Activated B cell treated with CpG ODN at 0.5 μM for 24 hours (primary cell): ENCODE measurements around the gene PPID. TPM values are rescaled to one million over a fixed set of nuclear protein-coding genes. Genes with fewer than 3 reads are reported as not detected.

ENCODE experiments used
- ATAC-seq: fragments of 200-7000 bp; cut with Tn5 transposase; one replicate; pipeline ENCODE4 v1.10.0; 2021; ENCODE audit warnings: low read depth, mild to moderate bottlenecking, moderate library complexity
- CTCF ChIA-PET: fragments of 350-600 bp; sonication (Branson Sonifier 250); formaldehyde crosslinking; loops from one replicate; lab custom pipeline; 2021; ENCODE audit warnings: antibody characterized with exemption; lab: Charles Lee
- POLR2A ChIA-PET: fragments of 350-600 bp; sonication (Branson Sonifier 250); formaldehyde crosslinking; loops from one replicate; lab custom pipeline; 2021; ENCODE audit warnings: antibody characterized with exemption; lab: Charles Lee
- DNase-seq: peaks from one replicate; pipeline ENCODE4 v3.0.0; 2022
- H3K27ac Mint-ChIP-seq: one replicate; pipeline ENCODE4 v1.8.0; 2020; ENCODE audit warnings: mixed read lengths
- H3K27me3 Mint-ChIP-seq: one replicate; pipeline ENCODE4 v1.8.0; 2021; ENCODE audit warnings: mixed read lengths
- H3K36me3 Mint-ChIP-seq: one replicate; pipeline ENCODE4 v1.8.0; 2021; ENCODE audit warnings: low read depth, mixed read lengths
- H3K4me1 Mint-ChIP-seq: one replicate; pipeline ENCODE4 v1.8.0; 2021; ENCODE audit warnings: mixed read lengths
- H3K4me3 Mint-ChIP-seq: one replicate; pipeline ENCODE4 v1.8.0; 2020; ENCODE audit warnings: mild to moderate bottlenecking, mixed read lengths
- H3K9me3 Mint-ChIP-seq: one replicate; pipeline ENCODE4 v1.8.0; 2020; ENCODE audit warnings: mixed read lengths
- intact Hi-C: fragments of 100-400 bp; cut with micrococcal nuclease; formaldehyde crosslinking; loops from one replicate; pipeline ENCODE4 v1.15.1; 2024
- total RNA-seq: library from RNA; stranded (reverse); gene quantifications from 2 replicates; pipeline ENCODE4 v1.2.3, GENCODE V29; 2022
- TF ChIP-seq, protein P1 (sequence below): fragments of 200-600 bp; IDR thresholded peaks from one replicate; pipeline ENCODE4 v1.8.0; 2022; ENCODE audit warnings: antibody characterized with exemption, mild to moderate bottlenecking

The PPID gene
- 28.5 and 29.8 TPM in 2 replicates for total RNA-seq

DNA sequence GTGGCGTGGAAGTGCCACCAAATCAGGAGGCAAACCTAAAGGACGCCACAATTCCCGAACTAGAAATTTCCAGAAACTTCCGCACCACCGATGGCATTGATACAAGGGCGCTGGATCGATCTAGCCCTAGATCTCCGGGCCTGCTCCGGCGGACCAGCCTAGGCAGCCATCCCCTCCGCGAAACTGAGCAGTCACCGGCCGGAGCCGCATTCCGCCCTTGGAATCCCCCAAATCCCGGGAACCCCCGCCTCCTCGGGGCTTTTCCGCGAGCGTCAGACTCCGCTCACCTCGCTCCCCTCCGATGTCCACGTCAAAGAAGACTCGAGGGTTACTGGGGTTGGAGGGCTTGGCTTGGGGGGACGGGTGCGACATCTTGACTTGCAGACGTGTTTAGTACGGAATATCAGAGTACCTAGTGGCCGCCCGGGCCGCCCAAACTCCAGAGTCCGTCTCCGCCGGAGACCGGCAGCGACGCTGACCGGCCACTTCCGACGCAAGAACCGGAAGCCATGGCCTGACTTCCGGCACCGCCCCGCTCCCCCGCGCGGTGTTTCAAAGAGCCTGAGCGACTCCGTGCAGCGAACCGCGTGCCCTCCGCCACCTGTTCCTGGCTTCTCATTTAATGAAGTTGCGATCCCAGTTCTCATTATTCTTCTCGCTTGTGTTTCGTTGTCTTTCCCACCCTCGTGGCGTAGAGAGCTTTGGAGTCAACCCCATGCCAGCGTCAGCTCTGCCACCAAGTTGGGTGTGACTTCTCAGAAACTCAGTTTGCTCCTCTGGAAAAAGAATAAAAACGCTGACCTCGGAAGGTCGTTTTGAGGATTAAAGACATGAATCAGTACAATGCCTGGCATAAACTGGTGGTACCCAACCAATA lies at the start of gene PPID:
PPID (minus strand) TSS at position 480 of the 877 bp plus-strand sequence; CDS start at position 372, 108 bp downstream.
- peak; percentile 90 for ATAC-seq
- H3K27ac Mint-ChIP-seq, result peak within 1 kb of the TSS; percentile 93
- ChIA-PET CTCF (no interaction called here), POLR2A (interaction anchor here (0.6 to 0.7 kb wide), 2 partner anchors 698 to 733 kb away, joined by 5 to 10 read pairs; no protein-coding TSS in a partner anchor)
- H3K9me3 Mint-ChIP-seq, result no peaks in the 10 kb centered on the region
- H3K36me3 Mint-ChIP-seq, result peaks cover 42% of the 10 kb centered on the region
- TF ChIP-seq, protein P1, sequence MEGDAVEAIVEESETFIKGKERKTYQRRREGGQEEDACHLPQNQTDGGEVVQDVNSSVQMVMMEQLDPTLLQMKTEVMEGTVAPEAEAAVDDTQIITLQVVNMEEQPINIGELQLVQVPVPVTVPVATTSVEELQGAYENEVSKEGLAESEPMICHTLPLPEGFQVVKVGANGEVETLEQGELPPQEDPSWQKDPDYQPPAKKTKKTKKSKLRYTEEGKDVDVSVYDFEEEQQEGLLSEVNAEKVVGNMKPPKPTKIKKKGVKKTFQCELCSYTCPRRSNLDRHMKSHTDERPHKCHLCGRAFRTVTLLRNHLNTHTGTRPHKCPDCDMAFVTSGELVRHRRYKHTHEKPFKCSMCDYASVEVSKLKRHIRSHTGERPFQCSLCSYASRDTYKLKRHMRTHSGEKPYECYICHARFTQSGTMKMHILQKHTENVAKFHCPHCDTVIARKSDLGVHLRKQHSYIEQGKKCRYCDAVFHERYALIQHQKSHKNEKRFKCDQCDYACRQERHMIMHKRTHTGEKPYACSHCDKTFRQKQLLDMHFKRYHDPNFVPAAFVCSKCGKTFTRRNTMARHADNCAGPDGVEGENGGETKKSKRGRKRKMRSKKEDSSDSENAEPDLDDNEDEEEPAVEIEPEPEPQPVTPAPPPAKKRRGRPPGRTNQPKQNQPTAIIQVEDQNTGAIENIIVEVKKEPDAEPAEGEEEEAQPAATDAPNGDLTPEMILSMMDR, result no peak
- intact Hi-C loops, result loop anchor here (1.0 to 2.0 kb wide), 7 partner anchors 14 to 452 kb away; partner anchors contain the start of genes ETFDH, FNIP2 and RAPGEF2
- H3K4me3 Mint-ChIP-seq, result peak within 1 kb of the TSS; percentile 97
- peaks cover 21% of the 10 kb centered on the region for H3K4me1 Mint-ChIP-seq
- peak; percentile 79 for DNase-seq
- H3K27me3 Mint-ChIP-seq, result peaks cover 4% of the 10 kb centered on the region

DNA sequence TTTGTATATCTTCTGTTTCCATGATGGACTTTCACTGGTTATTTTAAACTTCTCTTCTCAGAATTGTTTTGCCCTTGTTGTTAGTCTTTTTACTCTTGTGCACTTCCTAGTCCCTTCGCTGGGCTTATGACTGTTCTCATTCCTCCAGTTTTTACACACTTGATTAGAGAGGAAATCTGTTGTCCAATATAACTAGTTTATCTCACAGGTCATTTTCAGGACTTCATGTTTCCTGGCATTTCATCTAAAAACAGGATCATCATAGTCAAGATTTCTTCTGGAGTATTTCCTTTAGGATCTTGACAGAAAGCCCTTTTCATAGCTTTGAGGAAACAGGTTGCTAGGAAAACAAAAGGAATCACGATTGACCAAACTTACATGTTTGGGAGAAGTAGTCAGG lies 48.6 kb upstream of the PPID start:
- H3K4me1 Mint-ChIP-seq, result peaks cover 8% of the 10 kb centered on the region

DNA sequence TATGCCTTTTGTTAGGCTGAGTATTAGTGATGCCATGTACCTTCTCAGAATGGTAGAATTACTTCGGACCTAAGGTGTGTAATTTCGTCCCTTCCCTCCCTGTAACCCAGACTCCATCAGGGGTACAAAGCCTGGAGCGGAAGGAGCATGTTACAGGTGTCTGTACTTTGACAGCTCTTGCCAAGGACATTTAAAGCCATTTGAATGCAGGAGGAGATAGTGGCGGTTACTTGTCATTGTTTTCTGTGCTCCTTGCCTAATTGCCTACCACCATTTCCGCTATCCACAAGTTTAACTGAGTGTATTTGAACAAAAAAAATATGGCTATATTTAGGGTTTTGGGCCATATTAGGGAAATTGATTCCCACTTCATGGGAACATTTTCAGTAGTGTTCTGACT lies 47.5 kb upstream of the PPID start:
- ChIA-PET POLR2A (no interaction called here), CTCF (no interaction called here)
- TF ChIP-seq, protein P1, result no peak
- no peak overlapping the region for H3K27ac Mint-ChIP-seq
- H3K4me1 Mint-ChIP-seq, result peaks cover 8% of the 10 kb centered on the region
- intact Hi-C loops, result no loop called here
- ATAC-seq, result no peak
- H3K27me3 Mint-ChIP-seq, result peaks cover 71% of the 10 kb centered on the region
- DNase-seq, result no peak
- H3K4me3 Mint-ChIP-seq, result no peak overlapping the region
- peaks cover 3% of the 10 kb centered on the region for H3K9me3 Mint-ChIP-seq
- H3K36me3 Mint-ChIP-seq, result no peaks in the 10 kb centered on the region

More for the DNA sequence above, 48.6 kb upstream of the PPID start:
- ChIA-PET CTCF (no interaction called here), POLR2A (interaction anchor here (0.8 kb wide), 1 partner anchor 37 kb away, joined by 3 read pairs; no protein-coding TSS in a partner anchor)
- H3K27me3 Mint-ChIP-seq, result peaks cover 66% of the 10 kb centered on the region
- H3K27ac Mint-ChIP-seq, result no peak overlapping the region
- TF ChIP-seq, protein P1, result no peak
- intact Hi-C loops, result no loop called here
- DNase-seq (no peak), ATAC-seq (no peak)
- H3K4me3 Mint-ChIP-seq, result no peak overlapping the region
- no peaks in the 10 kb centered on the region for H3K36me3 Mint-ChIP-seq
- H3K9me3 Mint-ChIP-seq, result peaks cover 3% of the 10 kb centered on the region

DNA sequence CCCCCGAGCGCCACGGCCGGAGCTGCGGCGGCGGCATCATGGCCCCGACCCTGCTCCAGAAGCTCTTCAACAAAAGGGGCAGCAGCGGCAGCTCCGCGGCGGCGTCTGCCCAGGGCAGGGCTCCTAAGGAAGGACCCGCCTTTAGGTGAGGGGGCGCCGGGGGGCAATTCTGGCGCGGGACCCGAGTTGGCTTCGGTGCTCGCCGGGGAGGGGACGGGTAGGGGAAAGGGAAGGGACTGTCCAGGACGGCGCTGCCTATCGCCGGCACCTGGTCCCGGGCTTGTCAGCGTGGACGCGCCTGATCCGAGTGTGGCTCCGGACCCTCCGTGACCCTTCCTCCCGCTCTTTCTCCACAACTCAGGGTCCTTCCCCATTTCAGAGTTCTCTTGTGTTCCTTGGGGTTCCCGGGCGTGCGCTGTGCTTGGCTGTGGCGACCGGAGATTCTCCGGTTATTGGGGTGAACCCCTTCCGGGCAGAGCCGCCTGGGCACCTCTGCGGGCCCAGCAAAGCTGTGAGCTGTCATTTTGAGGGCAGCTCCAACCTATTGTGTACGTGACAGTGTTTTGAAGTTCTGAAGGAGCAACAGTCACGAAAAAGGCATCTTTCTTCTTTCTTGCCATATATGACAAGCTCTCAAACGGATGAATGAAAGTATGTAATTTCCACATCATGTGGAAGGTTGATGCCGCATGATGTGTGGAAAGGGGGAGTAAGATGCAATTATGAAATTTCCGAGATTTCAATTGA lies 46.2 kb upstream of the PPID start:
- H3K9me3 Mint-ChIP-seq, result peaks cover 3% of the 10 kb centered on the region
- POLR2A ChIA-PET, result no interaction called here
- ATAC-seq (no peak), DNase-seq (peak; percentile 24)
- CTCF ChIA-PET, result interaction anchor here (1.4 kb wide), 1 partner anchor 82 kb away, joined by 4 read pairs; no protein-coding TSS in a partner anchor
- H3K4me3 Mint-ChIP-seq, result peak overlapping the region; percentile 84
- H3K4me1 Mint-ChIP-seq, result peaks cover 8% of the 10 kb centered on the region
- TF ChIP-seq, protein P1, result no peak
- H3K36me3 Mint-ChIP-seq, result no peaks in the 10 kb centered on the region
- intact Hi-C loops, result loop anchor here (1.0 to 2.0 kb wide), 3 partner anchors 41 to 99 kb away; partner anchors contain the start of genes C4orf46 and PPID
- no peak overlapping the region for H3K27ac Mint-ChIP-seq
- H3K27me3 Mint-ChIP-seq, result peaks cover 66% of the 10 kb centered on the region
